Dermis blood vessel endothelial cell (primary cell): ENCODE measurements around the gene FBXO31. TPM values are rescaled to one million over a fixed set of nuclear protein-coding genes. Genes with fewer than 3 reads are reported as not detected.
"Not testable (repeated sequence)": the region's sequence is repeated elsewhere in the genome, so short reads cannot be mapped to it uniquely, and the experiment has no call there.

Experiments used
- DNase-seq: peaks from one replicate; pipeline ENCODE4 v3.0.0; 2010
- total RNA-seq: library from RNA; depleted of rRNA; stranded (reverse); fragments of >200 nt; gene quantifications from 2 replicates; pipeline ENCODE4 v1.2.3, GENCODE V29; 2014

The FBXO31 gene
- total RNA-seq, 1 donor from 2014 or later = 36.1 TPM

DNA sequence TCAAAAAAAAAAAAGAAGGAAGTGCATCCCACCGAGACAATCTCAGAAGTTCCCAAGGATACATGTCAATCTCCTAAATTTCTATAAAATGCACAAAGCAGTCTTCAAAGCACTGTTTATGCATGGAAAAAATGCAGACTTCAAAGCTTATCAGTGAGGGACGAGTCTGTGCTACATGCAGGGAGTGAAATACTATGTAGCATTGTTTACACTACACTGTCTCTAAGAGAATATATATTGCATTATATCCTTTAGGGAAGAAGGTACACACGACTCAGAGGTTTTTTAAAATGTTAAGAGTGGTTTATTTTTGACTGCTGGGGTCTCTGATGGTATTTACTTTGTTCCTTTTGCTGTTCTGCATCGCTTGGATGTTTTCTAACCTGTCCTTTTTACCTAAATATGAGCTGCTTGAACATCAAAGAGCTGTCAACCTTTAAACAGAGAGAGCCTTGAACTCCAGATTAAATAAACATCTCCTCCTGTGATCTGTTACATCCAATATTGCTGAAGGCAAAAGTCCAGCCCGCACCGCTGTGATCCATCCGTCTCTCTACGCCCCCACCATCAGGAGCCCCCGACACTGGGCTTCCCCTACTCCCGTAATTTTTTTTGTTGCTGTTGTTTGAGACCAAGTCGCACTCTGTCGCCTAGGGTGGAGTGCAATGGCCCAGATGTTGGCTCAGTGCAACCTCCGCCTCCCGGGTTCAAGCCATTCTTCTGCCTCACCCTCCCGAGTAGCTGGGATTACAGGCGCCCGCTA, 1.4 kb downstream of the FBXO31 start:
- no peak for DNase-seq

DNA sequence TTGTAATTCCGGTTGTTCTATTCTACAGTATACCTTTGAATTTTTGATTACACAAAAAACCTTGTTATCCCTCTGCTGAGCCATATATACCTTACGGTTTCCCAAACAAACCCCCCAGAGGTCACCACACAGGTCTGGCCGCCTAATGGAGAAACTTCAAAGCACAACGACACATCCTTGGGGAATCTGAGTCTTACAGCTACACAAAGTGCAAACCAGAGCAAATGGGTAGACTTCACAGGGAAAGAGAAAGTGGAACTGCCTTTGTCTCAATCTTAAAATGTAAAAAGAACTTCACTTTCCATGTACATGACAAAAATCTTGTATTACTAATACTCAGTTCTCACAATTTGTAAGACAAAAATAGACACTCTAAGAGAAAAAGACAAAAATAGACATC, 2.7 kb downstream of the FBXO31 start:
- no peak for DNase-seq

DNA sequence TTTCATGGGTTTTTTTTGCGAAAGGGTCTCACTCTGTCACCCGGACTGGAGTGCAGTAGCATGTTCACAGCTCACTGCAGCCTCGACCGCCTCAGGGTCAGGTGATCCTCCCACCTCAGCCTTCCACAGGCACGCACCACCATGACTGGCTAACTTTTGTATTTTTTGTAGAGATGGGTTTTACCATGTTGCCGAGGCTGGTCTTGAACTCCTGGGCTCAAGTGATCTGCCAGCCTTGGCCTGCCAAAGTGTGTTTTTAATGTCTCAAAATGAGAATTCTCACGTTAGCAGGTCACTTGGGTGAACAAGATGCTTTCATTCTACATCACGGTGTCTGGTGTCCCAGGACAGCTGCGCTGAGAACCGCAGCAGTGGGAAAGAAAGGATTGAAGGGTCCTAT, 3.2 kb downstream of the FBXO31 start:
- no peak for DNase-seq

DNA sequence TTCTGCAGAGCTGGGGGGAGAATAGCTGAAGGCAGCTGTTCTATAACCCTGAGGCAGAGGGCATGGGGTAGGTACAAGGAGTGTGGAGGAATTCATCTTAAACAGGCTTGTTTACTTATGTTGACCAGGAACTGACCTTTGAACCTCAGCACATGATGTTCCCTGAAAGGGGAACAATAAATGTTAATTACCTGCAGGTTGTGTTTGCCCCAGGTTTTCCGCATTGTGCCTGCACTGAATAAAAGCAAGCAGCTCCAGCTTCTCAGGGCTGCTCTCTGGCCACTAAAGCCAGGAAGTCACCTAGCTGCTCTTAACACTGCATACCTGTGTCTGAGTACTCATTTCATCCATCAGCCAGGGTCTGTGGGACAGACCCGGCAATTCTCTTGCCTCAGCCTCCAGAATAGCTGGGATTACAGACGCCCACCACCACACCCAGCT, 4.2 kb downstream of the FBXO31 start:
- not testable (repeated sequence) for DNase-seq

DNA sequence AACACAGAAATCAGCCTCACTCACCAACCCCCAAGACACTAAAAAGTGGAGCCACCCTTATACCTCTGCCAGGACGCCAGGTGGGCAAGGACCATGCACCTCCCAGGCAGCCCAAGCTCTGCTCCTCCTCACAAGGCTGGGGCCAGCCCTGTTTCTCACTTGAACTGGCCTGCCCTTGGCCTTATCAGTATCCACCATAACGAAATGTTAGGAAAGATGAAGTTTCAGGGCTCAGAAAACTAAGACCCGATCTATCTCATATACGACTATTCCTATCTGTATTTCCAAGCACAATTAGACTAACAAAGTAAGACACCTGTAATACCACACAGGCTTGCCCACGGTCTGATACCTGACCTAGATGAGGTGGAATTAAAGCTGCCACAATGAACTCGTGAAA, 6.9 kb downstream of the FBXO31 start:
- DNase-seq = no peak

DNA sequence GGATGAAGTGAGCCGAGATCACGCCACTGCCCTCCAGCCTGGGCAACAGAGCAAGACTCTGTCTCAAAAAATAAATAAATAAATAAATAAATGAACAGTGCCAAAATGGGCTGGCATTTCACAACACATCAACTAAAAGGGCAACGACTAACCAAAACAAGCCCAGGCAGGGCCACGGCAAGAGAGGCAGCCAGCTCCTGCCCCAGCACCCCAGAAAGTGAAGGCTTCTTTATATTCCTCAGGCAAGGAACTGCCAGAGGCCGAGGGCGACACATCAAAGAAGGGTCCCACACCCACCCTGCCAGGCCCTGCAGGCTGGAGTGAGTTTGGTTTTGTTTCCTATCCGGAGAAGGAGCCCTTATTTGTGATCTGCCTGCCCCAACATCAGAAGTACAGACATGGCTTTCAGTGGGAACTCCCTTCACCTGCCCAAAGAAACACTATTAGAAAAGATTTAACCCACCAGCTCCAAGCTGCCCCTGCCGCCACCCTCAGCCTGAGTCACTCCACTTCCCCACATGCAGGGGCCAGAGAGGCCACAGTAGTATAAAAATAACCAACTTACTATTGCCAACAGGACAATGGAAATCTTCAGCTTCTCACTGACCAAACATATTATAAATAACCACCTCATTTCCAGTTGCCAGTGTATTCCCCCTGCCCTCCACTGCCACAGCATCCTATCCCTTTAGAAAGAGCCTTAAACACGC, 8.0 kb downstream of the FBXO31 start:
- peak; percentile 89 for DNase-seq

DNA sequence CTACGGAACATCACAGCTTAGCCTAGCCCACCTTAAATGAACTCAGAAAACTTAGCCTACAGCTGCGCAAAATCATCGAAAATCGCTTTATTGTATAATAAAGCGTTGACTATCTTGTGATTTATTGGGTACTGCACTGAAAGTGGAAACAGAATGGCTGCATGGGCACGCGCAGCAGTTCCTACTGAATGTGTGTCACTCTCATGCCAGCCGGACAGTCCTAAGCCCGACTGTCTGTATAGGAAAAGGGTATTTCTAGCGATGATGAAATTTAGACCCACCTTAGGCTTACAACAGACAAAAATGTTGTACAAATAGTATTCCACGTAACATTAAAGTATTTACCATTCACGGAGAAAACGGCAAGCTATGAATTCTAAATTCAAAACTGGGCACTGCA, 9.3 kb downstream of the FBXO31 start:
- no peak for DNase-seq

DNA sequence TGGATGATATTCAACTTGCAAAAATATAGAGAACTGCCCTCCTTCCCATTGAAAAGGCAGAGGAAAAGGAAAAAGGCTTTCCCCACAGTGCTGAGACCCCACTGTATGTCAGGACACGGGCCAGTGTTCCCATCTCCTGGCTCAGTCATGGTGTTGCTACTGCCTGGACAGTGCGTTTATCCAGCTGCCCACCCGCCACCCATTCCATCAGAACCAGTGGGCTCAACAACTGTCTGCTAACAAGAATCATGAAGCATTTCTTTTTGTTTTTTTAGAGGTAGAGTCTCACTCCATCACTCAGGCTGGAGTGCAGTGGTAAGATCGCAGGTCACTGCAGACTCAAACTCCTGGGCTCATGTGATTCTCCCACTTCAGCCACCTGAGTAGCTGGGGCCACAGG, 11.3 kb downstream of the FBXO31 start:
- DNase-seq = no peak

DNA sequence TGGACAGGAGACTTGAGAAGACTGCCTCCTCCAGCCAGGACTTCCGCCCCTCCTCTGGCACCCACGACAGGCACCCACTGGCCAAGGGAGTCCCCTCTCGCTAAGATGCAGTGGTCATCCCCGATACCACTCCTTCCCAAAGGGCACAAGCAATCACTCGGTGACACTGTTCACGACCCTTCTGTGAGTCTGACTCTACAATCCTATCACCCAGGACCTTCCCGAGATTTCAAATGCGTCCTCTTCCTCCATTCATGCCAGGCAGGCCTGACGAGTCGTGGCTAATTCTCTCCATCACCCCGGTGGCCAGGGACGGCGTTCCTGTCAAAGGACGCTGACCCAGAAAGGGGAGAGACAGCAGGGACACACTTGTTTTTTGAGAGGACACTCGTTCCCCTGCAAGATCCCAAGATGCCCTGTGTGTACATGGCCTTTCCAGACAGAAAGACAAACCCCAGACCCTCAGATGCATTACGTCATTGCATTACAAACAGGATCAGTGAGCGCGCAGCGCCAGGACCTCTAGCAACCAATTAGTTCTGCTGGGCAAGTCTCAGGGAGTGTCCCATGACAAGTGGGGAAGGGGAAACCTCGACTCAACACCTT, 12.2 kb downstream of the FBXO31 start:
- no peak for DNase-seq

DNA sequence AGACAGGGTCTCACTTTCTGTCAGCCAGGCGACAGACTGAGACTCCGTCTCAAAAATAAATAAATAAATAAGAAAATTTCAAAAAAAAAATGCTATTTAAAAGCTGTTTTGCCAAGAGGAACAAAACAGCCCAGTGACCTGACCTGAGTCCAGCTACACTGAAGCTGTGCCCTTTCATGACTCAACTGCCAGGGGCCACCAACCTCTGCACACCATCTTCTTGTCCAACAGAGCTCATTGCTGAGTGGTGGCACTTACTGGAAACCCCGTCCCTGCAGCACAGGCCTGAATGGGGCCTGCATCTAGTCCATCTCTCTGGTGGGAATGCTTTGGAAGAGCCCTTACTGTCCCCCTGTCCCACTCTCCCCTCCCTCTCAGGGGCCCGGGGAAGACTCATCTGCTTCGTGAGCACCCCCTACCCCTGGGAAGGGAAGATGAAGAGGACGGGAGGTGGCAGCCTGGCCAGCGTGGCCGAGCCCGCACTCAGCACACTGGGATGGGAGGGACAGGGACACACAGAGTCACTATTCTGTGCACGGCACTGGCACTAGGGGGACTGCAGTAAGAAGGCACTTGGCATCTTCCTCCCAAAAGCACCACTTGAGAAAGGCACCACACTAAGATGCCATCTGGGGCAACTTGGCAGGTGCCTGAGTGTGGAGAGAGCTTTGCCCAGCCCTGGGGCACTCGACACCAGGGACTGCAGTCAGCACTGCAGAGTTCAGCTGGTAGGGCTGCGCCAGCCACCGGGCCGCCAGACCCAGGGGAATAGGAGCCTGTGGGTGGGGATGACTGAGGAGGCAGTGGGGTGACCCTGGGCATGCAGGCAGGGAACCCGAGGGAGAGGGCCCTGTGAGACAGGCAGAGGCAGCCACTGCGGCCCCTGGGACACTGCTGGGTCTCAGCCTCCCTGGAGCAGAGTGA, 13.5 kb downstream of the FBXO31 start:
- no peak for DNase-seq

DNA sequence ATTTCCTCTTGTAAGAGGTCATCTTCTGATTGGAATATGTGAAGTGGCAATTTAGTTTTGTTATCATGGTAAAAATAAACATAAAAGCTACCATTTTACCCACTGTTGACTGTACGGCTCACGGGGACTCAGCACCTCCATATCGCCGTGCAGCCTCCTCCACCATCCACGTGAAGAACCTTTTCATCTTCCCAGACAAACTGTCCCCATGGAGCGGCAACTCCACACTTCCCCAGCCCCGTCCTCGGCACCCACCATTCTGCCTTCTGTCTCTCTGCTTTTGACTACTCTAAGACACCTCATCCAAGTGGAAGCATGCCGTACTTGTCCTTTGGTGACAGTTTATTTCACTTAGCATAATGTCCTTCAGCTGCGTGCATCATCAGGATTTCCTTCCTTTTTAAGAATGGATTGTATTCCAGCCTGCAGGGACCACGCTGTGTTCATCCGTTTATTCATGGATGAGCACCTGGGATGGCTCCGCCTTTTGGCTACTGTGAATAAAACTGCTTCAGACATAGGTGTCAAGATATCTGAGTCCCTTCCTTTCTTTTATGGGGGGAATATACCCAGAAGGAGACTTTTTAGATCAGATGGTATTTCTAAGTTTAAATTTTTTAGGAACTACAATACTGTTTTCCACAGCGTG, 14.3 kb downstream of the FBXO31 start:
- DNase-seq = peak; percentile 40

DNA sequence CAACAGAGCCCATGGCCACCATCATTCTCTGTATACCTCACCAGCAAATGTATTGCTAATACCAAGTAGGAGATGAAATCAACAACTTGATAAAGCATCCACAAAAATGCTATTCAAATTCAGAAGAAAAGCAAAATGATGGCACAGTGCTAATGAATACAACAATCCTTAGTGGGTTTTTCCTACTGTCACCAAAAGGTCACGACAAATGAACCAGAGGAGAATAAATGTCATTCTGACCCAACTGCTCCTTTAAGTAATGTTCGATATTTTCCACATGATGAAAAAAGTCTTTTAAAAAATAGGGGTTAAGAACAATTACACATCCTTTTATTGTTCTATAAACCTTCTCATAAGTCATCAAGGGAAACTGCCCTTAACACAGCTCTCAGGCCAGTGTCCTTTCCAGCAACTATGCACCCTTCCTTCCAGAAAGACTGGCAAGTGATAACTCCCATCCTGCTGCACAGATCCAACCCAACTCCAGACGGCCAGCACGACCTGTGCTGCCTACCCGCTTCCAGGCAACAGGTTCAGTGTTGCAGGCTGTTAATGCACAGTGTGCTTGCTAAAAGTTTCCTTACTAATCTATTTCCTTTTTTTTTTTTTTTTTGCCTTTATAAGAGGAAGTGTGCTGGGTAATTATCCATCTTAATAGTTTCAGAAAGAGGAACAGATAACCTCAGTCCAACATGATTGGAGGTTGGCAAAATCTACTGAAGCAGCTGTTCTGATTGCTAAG, 15.4 kb downstream of the FBXO31 start:
- peak; percentile 79 for DNase-seq

DNA sequence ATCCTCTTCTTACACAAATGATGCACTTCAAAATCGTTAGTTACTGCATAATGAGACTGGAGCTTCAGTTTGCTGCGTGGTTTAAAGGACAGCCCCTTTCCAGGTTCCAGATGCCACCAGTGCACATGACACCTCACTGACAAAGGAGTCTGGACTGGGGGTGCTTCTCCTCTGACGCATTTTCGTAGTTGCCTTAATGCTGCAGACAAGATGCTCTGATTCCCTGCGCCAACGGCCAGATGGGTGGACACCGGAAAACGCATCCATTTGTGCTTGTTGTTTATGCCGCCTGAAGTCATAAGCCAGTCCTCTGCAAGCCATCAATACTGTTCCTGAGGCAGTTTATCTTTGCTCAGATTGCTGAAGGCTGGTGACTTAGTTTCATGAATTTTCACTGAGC, 16.0 kb downstream of the FBXO31 start:
- no peak for DNase-seq

DNA sequence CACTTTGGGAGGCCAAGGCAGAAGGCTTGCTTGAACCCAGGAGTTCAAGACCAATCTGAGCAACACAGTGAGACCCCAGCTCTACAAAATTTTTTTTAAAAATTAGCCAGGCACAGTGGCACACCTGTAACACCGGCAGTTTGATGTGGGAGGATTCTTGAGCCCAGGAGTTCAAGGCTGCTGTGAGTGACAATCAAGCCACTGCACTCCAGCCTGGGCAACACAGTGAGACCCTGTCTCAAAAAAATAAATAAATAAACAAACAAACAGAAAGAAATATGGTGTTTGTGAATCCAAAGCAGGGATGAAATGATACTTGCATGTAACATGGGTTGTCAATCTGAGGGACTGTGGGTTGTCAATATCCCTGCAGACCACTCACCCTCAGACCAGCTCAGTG, 16.6 kb downstream of the FBXO31 start:
- no peak for DNase-seq

DNA sequence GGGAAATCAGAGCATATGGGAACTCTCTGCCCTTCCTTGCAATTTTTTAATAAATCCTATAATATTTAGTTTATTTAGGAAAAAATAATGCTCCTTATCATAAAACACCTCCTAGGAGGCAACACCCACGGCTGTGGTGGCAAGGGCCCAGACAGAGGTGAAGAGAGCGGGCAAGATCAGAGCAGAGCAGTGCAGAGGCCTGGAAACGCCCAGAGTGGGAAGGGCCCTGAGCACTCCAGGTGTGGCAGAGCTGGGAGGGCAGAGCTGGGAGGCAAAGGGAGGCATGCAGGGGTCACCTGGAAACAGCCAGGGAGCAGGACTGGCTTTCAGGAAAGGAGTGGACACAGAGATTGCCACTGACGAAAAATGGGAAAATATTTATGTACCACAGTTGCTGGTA, 17.3 kb downstream of the FBXO31 start:
- no peak for DNase-seq

DNA sequence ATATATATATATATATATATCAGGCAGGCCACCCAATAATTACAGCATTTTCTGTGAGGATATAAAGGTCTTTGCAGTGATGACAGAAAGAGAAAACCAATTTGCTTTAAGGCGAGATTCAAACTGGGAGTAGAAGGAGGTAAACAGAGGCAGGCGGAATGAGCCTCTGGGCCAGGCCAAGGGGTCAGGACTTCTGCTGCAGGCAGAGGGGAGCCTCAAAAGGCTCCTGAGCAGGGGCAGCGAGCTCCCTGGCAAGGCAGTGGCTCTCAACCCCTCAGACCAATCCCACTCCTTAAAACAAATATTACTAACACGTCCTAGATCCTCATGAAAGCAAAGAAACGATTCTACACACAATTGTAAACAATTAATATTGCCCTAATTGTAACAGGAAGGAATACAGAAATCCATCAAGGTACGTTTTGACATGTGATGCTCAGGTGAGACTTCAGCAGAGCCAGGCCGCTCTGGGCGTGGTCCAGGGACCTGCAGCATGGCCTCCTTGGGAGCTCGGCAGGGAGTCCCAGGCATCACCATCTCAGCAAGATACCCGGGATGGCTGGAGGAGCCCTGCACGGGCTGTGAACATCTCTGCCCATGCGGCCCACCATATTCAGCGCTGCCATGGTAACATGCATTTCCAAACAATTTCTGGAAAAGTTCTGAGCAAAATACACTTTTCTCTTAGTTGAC, 18.4 kb downstream of the FBXO31 start:
- DNase-seq = no peak

DNA sequence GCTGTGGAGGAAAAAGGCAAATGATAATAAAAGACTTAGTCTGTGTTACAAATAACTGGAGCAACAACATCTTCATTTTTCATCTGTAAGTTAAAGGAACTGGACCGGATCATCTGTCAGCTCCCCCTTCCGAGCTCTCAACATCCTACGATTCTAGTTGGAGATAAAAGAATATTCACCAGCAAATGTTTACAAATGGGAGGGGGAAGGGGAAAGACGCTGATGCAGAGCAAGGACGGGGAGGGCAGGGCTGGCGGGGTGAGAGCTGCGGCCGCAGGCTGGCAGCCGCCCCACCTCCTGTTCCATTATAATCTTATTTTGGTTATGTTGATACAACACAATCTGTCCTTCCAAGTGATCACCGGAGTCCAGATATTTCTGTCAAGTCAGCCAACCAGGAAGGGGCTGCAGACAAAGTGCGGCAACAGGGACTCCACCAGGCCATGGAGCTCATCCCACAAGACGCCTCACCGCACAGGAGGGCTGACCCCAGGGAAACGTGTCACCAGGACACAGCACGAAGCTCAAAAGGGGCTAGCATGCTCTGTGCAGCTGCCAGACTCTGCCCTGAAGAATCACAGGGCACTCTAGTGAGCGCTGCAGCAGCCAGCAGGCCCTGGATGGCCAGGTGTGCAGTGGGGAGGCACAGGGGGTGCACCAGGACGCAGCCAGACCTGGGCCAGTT, 19.7 kb downstream of the FBXO31 start:
- DNase-seq = no peak

DNA sequence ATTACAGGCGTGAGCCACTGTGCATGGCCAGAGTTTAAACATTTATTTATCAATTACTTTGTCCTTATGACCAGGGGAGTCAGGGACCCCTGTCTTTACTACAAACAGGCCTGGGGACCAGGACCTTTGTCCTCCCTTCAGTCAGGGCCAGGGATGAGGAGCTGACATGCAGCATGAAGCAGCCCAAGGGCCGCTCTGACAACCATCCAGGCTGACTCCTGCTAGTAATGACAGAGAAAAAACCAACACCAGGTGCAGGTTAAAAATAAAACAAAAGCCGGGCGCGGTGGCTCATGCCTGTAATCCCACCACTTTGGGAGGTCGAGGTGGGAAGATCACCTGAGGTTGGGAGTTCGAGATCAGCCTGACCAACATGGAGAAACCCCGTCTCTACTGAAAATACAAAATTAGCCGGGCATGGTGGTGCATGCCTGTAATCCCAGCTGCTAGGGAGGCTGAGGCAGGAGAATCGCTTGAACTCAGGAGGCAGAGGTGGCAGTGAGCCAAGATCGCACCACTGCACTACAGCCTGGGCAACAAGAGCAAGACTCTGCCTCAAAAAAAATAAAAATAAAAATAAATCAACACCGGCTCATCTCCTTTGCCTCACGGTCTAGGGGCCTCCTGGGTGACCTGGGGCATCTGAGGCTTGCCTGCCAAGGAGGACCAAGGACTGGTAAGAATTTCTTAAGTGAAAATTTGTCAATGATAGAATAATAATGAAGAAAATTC, 20.6 kb downstream of the FBXO31 start:
- DNase-seq = not testable (repeated sequence)

DNA sequence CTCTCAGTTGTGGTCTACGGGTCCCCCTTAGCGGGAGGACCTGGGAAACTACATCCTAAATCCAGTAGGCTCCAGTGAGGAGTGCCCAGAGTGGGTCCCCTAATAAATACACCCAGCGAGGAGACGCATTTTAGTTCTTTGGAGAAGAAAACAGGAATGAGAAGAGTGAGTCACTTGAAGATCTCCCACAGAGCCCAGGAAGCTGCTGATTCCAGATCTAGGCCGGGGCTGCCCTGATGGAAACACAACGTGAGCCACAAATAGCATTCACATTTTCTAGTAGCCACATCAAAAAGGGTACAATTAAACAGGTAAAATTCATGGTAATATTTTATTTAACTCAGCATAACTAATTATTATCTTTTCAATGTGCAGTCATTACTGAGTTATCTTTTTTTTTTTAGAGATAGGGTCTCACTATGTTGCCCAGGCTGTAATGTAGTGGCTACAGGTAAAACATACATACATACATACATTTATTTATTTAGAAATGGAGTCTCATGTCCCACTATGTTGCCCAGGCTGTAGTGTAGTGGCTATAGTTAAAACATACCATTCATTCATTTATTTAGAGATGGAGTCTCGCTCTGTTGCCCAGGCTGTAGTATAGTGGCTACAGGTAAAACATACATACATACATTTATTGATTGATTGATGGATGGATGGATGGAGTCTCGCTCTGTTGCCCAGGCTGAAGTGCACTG, 21.5 kb downstream of the FBXO31 start:
- DNase-seq = no peak
